Prostate gland (tissue), 2 donors: ENCODE data around the gene FNDC10.

ENCODE experiments used
- POLR2A ChIP-seq: fragments of 450-650 bp; IDR thresholded peaks from one replicate; pipeline ENCODE4 v1.6.1; 2016; ENCODE audit warnings: antibody characterized with exemption, mild to moderate bottlenecking
- POLR2AphosphoS5 ChIP-seq: sonication (generic); formaldehyde crosslinking; IDR thresholded peaks from one replicate; pipeline ENCODE4 v1.6.1; 2017; ENCODE audit warnings: antibody characterized with exemption
- TF ChIP-seq, protein P1 (sequence below), 4 experiments: fragments of 200-600 bp in 2 of 4; fragments of 450-650 bp in 2 of 4; sonication (generic) in 2 of 4; IDR thresholded peaks; 1 replicate in 3 of 4; 2 replicates in 1 of 4; pipeline ENCODE4 v1.5.1; 2016 to 2019; ENCODE audit warnings: antibody characterized with exemption in 4 of 4, mild to moderate bottlenecking in 2 of 4, moderate library complexity in 2 of 4

DNA sequence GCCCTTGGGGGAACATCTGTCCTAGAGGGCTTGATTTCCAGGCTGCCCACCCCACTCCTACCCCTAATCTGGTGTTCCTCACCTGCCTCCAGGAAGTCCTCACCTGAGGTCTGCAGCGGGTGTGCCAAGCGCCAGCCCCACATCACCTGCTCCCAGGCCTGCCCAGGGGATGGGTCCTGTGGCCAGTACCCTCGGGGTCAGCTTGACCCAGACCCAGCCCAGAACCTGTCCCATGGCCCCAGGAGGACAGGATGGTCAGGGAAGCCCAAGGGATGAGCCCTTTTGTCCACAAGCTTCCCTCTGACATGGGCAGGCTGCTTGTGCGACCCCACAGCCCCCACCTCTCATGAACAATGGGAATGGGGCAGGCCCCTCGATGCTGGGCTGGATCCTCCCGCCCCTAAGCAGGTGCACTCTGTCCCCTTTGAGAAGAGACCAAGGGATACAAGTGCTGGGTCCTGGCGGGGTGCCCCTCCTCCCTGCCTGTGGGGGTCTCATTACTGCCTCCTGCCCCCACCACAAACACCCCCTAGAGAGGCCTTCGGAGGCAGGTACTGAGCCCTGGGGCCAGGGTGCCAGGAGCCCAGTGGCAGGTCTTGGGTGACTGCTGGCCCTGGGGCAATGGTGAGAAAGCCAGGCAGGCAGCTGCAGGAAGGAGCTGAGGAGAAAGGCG is 18.6 kb upstream of the FNDC10 start:
- TF ChIP-seq POLR2AphosphoS5 (no peak), POLR2A (no peak)
- TF ChIP-seq, protein P1, sequence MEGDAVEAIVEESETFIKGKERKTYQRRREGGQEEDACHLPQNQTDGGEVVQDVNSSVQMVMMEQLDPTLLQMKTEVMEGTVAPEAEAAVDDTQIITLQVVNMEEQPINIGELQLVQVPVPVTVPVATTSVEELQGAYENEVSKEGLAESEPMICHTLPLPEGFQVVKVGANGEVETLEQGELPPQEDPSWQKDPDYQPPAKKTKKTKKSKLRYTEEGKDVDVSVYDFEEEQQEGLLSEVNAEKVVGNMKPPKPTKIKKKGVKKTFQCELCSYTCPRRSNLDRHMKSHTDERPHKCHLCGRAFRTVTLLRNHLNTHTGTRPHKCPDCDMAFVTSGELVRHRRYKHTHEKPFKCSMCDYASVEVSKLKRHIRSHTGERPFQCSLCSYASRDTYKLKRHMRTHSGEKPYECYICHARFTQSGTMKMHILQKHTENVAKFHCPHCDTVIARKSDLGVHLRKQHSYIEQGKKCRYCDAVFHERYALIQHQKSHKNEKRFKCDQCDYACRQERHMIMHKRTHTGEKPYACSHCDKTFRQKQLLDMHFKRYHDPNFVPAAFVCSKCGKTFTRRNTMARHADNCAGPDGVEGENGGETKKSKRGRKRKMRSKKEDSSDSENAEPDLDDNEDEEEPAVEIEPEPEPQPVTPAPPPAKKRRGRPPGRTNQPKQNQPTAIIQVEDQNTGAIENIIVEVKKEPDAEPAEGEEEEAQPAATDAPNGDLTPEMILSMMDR (IDR thresholded peaks at IDR 0.05), result no peak
